ENCODE results near the gene ZFYVE21.

DNA sequence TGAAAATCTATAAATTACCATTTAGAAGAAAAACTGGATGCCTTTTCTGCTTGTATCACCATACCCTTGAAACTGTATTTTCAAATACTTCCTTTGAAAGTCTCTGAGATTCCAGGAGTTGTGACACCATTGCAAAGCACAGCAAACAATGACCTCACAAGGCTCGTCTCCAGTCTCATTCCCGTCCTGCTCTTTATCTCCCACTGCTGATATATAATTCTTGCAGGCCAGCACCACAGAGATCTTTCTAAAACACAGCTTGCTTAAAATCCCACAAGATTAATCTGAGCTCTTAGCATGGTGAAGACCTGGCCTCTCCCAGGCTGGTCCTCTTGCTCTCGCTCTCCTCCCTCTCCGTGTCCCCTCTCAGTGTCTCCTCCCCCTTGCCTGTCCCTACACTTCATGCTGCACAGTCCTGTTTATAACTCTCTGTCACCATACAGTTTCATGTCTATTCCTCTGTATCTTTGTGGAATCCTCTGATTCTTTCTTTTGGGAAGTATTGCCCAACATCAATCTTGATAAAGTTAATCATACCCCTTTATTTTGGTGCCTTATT lies 51.8 kb downstream of the ZFYVE21 start:
- TF ChIP-seq, protein P1, sequence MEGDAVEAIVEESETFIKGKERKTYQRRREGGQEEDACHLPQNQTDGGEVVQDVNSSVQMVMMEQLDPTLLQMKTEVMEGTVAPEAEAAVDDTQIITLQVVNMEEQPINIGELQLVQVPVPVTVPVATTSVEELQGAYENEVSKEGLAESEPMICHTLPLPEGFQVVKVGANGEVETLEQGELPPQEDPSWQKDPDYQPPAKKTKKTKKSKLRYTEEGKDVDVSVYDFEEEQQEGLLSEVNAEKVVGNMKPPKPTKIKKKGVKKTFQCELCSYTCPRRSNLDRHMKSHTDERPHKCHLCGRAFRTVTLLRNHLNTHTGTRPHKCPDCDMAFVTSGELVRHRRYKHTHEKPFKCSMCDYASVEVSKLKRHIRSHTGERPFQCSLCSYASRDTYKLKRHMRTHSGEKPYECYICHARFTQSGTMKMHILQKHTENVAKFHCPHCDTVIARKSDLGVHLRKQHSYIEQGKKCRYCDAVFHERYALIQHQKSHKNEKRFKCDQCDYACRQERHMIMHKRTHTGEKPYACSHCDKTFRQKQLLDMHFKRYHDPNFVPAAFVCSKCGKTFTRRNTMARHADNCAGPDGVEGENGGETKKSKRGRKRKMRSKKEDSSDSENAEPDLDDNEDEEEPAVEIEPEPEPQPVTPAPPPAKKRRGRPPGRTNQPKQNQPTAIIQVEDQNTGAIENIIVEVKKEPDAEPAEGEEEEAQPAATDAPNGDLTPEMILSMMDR (IDR thresholded peaks at IDR 0.05; ENCODE audit: low read depth, low read length, missing input control), result no peak
- TF ChIP-seq ATF3 (IDR thresholded peaks at IDR 0.05), result no peak
- TF ChIP-seq, protein P2, sequence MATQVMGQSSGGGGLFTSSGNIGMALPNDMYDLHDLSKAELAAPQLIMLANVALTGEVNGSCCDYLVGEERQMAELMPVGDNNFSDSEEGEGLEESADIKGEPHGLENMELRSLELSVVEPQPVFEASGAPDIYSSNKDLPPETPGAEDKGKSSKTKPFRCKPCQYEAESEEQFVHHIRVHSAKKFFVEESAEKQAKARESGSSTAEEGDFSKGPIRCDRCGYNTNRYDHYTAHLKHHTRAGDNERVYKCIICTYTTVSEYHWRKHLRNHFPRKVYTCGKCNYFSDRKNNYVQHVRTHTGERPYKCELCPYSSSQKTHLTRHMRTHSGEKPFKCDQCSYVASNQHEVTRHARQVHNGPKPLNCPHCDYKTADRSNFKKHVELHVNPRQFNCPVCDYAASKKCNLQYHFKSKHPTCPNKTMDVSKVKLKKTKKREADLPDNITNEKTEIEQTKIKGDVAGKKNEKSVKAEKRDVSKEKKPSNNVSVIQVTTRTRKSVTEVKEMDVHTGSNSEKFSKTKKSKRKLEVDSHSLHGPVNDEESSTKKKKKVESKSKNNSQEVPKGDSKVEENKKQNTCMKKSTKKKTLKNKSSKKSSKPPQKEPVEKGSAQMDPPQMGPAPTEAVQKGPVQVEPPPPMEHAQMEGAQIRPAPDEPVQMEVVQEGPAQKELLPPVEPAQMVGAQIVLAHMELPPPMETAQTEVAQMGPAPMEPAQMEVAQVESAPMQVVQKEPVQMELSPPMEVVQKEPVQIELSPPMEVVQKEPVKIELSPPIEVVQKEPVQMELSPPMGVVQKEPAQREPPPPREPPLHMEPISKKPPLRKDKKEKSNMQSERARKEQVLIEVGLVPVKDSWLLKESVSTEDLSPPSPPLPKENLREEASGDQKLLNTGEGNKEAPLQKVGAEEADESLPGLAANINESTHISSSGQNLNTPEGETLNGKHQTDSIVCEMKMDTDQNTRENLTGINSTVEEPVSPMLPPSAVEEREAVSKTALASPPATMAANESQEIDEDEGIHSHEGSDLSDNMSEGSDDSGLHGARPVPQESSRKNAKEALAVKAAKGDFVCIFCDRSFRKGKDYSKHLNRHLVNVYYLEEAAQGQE (IDR thresholded peaks at IDR 0.05), result no peak
- TF ChIP-seq GABPA (IDR thresholded peaks at IDR 0.05 in 1 of 2, conservative IDR thresholded peaks at IDR 0.05 in 1 of 2), result no peak
- TF ChIP-seq TAF1 (conservative IDR thresholded peaks at IDR 0.05), result no peak
- TF ChIP-seq, protein P3, sequence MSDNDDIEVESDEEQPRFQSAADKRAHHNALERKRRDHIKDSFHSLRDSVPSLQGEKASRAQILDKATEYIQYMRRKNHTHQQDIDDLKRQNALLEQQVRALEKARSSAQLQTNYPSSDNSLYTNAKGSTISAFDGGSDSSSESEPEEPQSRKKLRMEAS (IDR thresholded peaks at IDR 0.05), result no peak
- no peak for TF ChIP-seq FOXA1 (IDR thresholded peaks at IDR 0.05)
- TF ChIP-seq JUND (IDR thresholded peaks at IDR 0.05), result no peak
- TF ChIP-seq, protein P4, sequence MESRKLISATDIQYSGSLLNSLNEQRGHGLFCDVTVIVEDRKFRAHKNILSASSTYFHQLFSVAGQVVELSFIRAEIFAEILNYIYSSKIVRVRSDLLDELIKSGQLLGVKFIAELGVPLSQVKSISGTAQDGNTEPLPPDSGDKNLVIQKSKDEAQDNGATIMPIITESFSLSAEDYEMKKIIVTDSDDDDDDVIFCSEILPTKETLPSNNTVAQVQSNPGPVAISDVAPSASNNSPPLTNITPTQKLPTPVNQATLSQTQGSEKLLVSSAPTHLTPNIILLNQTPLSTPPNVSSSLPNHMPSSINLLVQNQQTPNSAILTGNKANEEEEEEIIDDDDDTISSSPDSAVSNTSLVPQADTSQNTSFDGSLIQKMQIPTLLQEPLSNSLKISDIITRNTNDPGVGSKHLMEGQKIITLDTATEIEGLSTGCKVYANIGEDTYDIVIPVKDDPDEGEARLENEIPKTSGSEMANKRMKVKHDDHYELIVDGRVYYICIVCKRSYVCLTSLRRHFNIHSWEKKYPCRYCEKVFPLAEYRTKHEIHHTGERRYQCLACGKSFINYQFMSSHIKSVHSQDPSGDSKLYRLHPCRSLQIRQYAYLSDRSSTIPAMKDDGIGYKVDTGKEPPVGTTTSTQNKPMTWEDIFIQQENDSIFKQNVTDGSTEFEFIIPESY (IDR thresholded peaks at IDR 0.05), result no peak
- TF ChIP-seq SP1 (IDR thresholded peaks at IDR 0.05), result no peak
- TF ChIP-seq YY1 (IDR thresholded peaks at IDR 0.05), result no peak
- TF ChIP-seq RAD21 (IDR thresholded peaks at IDR 0.05), result no peak
- TF ChIP-seq EGR1 (IDR thresholded peaks at IDR 0.05; ENCODE audit: low read depth in 2 of 2), result no peak

Data from liver (tissue), 3 donors.